GM18498 (cell line): Measurements from ENCODE around the gene TRIM52.

ENCODE experiments used
- ATAC-seq: cut with Tn5 transposase; IDR thresholded peaks from one replicate; pipeline ENCODE4 v1.9.1; 2021; ENCODE audit warnings: mild to moderate bottlenecking, moderate library complexity; ENCODE audit not compliant: unreplicated experiment

Gene TRIM52

DNA sequence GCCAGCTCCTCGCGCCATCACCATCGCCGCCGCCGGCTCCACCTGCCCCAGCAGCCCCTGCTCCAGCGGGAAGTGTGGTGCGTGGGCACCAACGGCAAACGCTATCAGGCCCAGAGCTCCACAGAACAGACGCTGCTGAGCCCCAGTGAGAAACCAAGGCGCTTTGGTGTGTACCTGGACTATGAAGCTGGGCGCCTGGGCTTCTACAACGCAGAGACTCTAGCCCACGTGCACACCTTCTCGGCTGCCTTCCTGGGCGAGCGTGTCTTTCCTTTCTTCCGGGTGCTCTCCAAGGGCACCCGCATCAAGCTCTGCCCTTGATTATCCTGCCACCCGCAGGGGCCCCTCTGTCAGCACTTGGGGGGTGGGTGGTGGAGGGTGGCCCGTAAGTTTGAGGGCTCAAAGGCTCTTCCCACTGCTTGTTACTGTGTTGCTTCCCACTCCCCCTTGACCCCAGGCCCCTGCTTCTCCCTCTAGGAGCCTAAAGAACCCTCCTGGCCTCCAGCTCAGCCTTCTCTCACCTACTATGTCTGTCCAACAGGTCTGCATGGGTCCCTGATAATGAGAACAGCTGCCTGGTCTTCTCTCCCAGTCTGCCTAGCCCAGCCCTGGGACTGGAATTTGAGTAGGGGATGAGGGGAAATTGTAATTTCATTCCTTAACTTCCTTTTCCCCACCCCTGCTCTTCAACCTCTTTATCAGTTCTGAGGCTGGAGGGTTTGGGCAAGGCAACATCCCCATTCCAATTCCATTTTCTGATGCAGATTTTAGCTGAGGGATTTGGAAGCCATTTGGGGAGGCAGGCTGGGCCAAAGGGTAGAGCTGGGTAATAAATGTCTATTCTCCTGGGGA is 26.3 kb downstream of the TRIM52 start:
- no peak for ATAC-seq

DNA sequence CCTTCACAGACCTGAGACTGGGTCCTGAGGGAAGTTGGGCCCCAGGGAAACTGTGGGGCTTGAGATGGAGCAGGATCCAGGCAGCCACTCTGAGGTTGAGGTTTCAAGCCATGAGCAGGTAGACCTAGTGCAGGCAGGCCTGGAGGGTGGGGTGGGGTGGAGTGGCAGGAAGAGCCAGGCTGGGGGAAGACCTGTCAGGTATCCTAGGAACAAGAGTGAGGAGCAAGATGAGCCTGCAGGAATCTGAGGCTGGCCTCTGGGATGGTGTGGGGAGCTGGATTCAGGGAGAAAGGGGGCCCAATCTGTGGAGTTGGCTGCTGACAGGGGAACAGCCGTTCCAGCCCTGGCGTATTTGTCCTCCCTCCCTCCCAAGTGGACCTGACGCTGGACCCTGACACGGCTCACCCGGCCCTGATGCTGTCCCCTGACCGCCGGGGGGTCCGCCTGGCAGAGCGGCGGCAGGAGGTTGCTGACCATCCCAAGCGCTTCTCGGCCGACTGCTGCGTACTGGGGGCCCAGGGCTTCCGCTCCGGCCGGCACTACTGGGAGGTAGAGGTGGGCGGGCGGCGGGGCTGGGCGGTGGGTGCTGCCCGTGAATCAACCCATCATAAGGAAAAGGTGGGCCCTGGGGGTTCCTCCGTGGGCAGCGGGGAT is 27.0 kb downstream of the TRIM52 start:
- no peak for ATAC-seq

DNA sequence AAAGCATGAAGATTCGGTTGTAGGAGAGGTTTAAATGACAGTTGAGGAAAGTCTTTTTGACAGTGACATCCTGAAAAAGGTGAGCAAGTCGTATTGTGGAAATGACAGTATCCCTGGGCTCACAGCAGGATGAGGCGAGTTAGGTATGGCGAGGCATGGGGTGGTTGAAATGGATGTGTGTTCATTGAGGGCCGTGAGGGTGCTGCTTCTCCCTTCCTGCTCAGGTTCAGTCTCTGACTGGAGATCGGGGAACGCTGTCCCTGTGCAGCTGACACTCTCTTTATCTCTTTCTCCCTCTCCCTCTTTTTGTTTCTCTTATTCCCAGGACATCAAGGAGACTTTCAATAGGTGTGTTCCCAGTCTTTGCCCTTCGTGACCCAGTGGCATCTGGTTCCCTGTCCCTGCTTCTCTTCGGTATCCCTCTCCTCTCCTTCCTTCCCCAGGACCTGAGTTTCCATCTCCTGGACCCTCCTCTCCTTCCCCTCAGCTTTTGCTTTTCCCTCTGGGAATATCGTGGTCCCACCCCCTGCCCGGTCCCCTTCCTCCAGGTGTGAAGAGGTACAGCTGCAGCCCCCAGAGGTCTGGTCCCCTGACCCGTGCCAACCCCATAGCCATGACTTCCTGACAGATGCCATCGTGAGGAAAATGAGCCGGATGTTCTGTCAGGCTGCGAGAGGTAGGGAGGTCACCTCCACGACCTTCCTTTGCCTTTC is 27.7 kb downstream of the TRIM52 start:
- ATAC-seq, result no peak

DNA sequence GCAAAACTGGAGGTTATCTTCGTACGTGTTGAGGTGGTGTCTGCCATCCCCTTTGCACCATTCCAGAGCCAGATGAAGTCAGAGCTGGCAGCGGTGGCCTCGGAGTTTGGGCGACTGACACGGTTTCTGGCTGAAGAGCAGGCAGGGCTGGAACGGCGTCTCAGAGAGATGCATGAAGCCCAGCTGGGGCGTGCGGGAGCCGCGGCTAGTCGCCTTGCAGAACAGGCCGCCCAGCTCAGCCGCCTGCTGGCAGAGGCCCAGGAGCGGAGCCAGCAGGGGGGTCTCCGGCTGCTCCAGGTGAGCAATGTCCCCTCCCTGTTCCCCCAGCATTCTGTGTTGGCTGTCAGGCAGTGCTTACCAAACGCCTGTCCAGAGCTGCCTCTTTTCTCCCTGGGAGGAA is 28.4 kb downstream of the TRIM52 start:
- no peak for ATAC-seq

DNA sequence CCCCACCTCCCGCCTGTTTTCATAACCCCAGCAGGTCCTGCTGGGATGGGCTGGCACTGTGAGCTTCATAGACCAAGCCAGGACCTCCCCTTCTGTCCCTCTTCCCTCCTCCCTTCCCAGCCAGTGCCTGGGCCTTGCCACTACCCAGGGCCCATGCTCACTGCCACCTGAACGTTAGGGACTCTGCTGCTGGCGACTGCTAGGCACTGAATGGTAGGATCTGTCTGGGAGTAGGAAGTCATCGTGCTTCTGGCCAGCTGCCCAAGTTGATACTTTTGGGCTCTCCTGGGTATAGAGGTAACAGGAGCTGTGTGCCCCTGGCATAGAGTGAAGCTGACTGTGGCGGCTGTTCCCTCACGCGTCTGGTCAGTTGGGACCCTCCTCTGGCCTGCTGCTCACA is 29.5 kb downstream of the TRIM52 start:
- no peak for ATAC-seq

DNA sequence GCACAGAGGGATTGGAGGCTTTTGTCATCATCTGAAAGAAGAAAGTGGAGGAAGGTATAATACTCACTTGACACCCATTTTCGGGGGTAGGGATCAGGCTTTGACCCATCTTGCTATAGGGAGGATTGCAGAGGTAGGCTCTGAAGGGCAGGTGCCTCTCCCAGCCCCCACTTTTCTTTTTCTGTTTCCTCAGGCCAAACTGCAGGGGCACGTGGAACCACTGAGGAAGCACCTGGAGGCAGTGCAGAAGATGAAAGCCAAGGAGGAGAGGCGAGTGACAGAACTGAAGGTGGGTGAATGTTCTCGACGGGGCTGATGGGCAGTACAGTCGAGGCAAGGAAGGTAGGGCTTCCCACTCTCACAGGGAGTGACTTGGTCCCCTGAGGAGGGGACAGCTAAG is 30.4 kb downstream of the TRIM52 start:
- no peak for ATAC-seq

DNA sequence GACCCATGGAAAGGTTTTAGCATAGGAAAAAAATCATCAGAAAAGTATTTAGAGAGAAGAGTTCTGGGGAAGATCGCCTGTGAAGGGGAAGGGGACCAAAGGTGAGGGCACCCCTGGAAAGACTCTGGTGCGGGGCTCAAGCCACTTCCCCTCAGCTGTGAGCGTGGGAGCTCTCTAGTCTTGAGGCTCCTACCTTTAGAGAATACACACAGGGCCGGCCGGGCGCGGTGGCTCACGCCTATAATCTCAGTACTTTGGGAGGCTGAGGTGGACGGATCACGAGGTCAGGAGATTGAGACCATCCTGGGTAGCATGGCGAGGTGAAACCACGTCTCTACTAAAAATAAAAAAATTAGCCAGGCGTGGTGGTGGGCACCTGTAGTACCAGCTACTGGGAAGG is 30.9 kb downstream of the TRIM52 start:
- ATAC-seq, result no peak

DNA sequence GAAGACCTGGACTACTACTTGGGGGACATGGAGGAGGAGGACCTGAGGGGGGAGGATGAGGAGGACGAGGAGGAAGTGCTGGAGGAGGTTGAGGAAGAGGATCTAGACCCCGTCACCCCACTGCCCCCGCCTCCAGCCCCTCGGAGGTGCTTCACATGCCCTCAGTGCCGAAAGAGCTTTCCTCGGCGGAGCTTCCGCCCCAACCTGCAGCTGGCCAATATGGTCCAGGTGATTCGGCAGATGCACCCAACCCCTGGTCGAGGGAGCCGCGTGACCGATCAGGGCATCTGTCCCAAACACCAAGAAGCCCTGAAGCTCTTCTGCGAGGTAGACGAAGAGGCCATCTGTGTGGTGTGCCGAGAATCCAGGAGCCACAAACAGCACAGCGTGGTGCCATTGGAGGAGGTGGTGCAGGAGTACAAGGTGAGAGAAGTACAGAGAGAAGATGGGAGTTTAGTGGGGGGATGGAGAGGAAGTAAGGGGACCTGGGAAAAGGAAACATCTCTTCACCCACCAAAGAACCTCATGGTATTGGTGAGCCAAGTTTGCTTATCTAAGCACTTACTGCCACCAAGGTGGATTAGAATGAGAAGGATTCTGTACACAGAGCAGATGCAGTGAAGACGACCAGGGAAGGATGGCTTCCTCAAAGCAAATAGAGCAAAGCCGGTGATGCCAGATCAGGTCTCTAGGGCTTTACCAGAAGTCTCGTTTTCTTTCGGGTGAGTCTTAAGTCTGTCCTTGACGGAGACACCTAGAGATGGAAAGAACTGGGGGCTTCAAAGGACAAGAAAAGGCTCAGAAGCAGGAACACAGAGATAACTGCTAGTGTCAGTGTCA is 36.3 kb downstream of the TRIM52 start:
- no peak for ATAC-seq

DNA sequence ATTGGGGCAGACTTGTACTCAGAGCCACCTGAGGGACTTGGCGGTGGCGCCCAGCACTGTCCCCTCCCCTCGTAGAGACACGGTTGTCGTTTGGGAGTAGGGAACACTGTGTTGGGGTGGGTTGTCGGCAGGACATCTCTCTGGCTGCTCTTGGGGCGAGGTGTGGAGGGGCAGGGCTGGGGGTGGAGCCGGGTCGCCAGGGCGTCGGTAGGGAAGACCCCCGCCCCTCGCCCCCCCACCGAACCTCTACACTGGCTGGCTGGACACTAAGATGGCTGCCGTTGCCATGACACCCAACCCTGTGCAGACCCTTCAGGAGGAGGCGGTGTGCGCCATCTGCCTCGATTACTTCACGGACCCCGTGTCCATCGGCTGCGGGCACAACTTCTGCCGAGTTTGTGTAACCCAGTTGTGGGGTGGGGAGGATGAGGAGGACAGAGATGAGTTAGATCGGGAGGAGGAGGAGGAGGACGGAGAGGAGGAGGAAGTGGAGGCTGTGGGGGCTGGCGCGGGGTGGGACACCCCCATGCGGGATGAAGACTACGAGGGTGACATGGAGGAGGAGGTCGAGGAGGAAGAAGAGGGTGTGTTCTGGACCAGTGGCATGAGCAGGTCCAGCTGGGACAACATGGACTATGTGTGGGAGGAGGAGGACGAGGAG is 37.1 kb downstream of the TRIM52 start:
- peak; percentile 3 for ATAC-seq

DNA sequence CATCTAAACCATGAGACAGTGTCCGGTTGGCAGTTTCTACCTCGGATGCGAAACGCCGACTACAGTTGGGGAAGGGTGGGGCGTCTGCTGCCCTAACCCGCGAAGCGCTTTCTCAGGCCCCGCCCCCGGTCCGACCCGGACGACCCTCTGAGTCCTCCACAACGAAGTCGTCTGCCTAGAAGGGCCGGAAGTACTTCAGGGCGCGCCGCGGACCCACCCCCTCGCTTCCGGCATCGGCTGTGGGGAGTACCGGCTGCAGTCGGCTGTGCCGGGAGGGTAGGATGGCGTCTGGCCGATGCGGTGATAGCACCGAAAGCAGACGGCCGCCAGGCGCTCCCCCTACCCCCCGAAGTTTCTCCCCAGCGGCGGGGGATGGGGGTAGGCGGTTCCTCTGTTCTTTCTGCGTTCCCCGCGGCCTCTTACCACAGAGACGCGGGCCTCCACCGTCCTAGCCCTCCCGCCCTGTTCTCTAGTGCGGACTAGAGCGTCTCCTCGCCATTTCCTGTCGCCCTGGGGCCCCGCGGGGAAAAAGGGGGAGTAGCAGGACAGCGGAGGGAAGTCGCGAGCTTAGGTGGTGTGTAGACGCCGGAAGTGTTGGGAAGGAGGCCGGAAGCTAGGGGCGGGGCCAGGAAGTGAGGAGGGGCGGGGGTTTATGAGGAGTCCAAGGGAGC is 37.8 kb downstream of the TRIM52 start, which contains the start of gene TRIM41:
Gene TRIM41 (plus strand): TSS at position 224 of the 671 bp plus-strand sequence. CDS start 719 bp downstream, outside the sequence.
- ATAC-seq, result peak; percentile 71

DNA sequence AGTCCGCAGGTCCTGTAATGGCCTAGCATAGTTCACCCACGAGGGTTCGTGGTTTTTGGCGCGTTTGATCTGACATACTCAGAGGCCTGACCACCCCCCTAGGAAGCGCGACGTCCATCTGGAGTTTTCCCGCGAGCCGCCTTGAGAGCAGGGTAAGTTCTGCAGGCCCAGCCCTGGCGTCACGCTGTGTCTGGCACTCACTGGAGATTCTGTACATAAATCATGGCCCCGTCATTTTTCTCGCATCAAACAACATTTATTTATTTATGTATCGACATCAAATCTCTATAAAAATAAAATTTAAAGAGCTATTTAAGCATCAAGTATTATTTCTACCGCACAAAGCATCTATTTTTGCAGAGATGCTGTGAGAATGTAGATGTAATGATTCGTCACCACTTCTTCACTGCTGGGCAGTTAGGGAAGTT is 38.3 kb downstream of the TRIM52 start:
- no peak for ATAC-seq

DNA sequence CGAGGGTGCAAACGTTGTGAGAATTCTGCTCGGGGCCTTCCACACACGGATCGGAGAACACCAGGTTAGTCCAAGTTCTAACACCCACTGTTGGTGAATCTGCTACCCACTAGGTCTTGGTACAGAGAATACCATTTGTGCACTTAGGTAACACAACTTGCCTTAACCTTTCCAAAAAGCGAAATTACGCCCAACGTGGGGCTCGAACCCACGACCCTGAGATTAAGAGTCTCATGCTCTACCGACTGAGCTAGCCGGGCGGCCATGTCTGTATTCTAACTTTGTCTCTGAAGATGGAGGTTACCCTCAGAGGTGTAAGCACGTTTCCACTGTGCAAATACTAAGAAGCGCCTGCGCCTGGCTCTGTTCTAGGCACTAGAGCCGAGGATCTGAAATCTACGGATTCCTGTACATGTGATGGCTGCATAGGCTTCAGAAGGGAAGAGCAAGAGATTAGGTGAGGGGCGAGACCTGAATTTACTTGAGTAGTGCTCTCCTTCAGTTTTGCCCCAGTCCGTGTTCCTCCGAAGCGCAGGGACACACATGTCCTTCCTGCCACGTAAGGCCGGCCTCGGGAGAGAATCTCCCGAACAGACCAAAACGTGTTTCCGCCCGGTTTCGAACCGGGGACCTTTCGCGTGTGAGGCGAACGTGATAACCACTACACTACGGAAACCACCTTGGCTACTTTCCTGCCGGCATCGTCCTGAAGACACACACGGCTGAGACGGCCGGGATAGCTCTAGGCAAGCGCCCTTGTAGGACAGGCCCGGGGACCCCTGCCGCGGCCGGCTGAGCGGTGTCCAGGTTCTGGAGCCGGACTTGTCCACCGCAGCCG is 38.9 kb downstream of the TRIM52 start:
- peak; percentile 28 for ATAC-seq

DNA sequence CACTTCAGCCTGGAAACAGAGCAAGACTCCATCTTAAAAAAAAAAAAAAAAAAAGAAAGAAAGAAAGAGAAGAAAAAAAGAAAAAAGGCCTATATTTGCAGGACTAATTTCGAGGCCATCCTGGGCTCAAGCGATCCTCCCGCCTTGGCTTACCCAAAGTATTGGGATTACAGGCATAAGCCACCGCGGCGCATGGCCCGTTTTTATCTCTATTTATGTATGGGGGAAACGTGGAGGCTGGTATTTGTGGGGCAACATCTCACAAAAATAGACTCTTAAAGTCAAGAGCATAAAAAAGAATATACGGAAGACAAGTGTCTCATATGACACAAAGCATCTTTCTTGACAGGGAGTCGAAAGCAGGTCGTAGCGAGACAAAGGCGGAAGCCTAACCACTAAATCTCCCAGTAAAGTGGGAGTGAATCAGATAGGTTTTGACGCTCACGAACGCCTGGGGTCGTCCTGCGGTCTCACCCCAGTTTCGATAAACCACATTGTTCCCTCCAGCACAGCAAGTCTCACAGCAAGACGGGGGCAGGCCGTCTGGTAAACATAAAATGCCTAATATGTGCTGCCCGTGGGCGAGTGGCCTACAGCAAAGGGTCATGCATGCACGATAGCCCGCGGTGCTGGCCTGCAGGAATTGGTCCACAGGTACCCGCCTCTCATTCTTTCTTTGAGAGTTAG is 39.7 kb downstream of the TRIM52 start:
- no peak for ATAC-seq

DNA sequence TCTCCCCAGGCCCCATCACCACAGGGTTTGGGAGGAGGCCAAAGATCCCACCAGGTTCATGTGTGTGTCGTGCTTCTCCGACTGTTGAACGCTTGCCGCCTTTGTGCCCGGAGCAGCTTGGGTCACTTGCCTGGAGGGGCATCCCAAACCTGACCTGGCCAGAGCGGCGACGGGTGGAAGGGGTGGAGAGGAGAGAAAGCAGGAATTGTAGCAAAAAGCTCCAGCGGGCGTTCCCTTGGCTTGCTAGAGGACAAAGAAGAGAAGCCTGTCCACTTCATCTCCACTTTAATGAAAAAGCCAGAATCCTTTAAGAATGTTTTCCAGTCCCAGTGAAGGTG is 40.8 kb downstream of the TRIM52 start:
- ATAC-seq, result no peak

DNA sequence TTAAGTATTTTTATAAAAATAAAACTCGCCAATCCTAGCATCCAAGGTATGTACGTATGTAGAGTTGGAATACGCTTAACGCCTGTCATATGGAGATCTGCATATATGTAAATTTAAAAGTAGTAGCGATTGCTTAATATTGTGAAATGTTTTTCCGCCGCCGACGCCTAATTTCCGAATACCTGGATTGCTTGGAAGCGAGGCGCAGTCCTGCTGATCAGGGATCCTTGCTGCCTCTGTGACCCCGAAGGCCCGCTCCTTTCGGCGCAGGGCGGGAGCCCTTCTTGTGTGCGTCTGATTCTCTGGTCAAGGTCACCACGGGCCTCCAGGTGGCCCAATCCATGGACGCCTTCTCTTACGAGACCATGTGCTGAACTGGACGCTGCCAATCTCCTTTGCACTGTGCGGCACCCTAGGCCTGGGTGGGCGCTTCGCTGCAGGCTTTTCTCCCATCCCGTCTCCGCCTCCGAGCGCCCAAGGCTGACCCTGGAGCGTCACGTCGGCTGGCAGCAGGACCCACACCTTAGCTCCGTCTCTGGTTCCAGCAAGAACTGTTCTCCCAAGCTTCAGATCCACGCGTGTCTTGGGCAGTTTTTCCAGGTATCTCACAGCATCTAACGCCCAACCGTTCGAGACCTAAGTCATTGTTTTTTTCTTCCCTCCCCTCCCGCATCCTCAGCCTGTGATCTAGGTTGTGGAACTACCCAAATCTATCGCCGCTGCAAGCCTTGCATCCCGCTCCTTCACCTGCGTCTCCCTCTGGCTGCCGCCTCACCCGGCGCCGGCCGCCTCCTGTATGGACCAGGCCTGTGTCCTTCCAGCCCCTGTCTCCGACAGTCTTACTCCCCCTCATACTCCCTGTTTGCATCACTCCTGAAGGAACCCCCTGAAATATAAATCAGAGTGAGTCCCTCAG is 41.4 kb downstream of the TRIM52 start:
- ATAC-seq, result no peak

DNA sequence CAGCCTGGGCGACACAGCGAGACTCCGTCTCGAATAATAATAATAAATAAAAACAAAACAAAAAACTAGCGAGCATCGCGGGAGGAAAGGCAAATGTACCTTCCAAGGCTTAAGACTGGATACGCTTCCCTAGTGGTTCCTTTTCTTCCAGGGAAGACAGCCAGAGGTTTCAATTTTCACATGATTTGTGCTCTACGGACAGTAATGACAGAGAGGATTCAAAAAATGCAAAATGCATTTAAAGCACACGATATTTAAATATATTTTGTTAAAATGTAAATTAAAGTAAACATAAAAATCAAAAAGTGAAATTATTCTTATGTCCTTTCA is 42.2 kb downstream of the TRIM52 start:
- ATAC-seq, result no peak

DNA sequence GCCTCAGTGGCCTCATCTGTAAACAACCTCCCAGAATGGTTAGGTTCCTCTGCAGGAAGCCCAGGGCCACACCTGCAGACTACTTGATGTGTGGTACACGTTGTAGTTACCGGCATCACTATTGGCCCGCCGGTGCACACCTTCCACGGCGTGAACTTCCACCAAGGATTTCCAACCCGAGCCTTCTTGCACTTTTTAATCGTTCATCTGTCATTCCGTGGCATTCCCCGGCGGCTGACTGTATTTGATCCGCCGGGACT is 43.2 kb downstream of the TRIM52 start:
- ATAC-seq, result peak; percentile 20
